Activated T-cell treated with anti-CD3 and anti-CD28 coated beads for 48 hours (primary cell): ENCODE measurements around the gene C4orf36.
A peak's percentile ranks its signal among the peaks of the same experiment; 100 is the strongest.

ENCODE experiments used
- DNase-seq: peaks from one replicate; pipeline ENCODE4 v3.0.0-alpha.2; 2020; ENCODE audit warnings: low read depth

The C4orf36 gene, protein sequence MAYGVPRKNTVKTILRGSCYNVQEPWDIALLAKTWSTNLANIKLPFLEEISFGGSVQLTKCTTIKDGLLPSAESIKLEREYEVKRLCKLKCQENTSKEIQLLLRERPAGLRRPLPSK

DNA sequence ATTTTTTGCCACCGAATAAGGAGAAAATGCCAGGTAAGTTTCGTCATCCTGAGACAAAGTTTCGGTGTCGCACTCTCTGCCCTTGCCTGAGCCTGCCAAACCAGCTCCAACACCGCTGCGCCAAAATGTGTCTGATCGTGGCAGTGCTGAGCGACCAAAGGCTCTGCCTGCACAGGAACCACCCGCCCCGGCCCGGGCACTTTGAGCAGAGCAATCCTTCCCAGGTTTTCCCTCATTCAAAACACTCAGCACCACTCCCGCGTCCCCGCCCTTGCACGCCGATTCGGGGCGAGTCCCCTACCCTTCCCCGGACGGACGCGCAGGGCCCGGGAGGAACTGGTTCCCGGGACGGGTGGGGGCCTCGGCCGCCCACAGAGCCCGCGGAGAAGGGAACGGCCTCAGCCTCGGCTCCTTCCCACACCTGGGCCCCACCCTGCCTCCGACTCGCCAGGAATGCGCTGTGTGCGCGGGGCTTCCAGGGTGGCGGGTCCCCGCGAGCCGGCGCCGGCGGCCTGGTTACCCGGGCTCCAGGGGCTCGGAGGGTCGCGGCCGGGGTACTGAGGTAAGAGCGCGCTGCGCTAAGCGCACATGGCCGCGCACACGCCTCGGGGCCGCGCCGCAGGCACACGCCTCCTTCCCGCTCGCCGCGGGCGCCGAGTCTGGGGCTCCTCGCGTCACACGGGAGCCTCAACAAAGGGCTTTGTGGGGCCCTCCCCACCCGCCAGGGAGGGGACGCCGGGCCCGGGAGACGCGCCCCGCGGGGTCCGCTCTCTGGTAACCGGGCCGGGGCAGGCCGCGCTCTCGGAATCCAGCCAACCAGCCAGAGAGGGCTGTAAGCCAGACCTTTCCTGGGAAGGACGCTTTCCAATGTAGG is at the start of gene C4orf36:
Gene C4orf36 (minus strand): TSS at position 661 of the 874 bp plus-strand sequence. CDS start 902 bp downstream, outside the sequence.
- DNase-seq, result peak; percentile 32

DNA sequence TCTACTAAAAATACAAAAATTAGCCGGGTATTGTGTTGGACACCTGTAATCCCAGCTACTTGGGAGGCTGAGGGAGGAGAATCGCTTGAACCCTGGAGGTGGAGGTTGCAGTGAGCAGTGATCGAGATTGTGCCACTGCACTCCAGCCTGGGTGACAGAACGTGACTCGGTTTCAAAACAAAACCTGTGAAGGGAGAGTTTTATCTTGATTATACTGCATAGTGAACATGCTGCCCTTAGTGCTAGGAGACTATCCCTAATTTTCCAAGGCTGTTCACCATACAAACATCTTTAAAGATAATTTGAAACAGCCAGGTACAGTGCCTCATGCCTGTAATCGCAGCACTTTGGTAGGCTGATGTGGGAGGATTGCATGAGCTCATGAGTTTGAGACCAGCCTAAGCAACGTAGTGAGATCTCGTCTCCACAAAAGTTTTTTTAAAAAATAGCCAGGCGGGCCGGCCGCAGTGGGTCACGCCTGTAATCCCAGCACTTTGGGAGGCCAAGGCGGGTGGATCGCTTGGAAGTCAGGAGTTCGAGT is 48.8 kb upstream of the C4orf36 start:
- DNase-seq, result no peak

DNA sequence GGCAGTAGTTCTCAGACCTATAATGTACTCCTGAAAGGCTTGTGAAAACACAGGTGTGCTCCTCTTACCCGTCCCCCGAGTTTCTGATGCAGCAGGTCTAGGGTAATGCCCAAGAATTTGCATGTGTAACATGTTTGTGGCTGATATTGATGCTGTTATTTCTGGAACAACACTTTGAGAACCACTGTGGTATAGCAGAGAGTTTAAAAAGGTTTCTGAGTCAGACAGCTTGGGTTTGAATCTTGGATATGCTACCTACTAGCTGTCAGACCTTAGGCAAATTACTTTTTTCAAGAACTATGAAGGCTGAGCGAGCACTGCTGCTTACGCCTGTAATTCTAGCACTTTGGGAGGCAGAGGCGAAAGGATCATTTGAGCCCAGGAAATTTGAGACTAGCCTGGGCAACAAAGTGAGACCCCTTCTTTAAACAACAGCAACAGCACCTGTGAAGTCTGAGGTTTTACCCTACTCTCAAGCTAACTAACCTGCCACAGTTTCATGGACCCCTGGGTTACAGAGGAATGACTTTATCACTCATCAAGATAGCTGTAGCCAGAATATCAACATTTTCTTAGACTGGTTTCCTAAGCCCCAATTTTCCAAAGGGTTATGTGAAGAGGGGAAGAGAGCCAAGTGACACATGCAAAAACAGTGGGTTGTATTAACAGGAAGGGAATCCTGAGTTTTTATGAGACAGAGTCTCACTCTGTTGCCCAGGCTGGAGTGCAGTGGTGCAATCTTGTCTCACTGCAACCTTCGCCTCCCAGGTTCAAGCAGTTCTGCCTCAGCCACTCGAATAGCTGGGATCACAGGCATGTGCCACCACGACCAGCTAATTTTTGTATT is 47.7 kb upstream of the C4orf36 start:
- DNase-seq, result no peak

DNA sequence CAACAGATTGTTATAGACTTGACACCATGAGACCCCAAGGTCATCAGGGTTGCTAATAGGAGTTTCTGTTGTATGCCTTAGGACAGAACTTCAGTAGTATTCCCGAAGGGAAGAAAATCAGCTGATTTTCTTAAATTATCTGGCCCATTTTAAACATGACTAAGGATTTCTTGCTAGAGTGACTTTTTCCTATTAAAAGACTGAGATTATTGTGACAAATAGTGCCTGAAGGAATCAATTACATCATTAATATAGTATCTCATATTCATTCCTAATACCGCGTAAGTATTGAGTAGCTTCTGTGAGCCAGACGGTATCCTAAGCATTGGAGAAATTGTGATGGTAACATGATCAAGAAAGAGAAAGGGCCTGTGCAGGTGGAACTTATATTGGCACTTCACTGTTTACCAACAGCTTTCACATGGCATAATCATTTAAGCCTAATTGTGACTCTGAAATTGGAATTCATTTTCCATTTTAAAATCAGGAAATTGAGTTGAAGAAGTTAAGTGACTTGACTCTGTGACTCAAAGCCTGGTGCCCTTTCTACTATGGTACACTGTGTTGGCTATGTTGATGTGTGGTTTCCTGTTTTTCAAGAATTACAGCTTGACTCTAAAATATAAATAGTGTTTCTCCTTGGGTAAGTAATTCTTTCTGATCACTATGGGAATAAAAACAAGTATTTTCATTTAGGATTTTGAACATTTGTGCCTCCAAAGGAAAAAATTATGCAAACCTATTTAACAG is 46.7 kb upstream of the C4orf36 start:
- DNase-seq, result no peak

DNA sequence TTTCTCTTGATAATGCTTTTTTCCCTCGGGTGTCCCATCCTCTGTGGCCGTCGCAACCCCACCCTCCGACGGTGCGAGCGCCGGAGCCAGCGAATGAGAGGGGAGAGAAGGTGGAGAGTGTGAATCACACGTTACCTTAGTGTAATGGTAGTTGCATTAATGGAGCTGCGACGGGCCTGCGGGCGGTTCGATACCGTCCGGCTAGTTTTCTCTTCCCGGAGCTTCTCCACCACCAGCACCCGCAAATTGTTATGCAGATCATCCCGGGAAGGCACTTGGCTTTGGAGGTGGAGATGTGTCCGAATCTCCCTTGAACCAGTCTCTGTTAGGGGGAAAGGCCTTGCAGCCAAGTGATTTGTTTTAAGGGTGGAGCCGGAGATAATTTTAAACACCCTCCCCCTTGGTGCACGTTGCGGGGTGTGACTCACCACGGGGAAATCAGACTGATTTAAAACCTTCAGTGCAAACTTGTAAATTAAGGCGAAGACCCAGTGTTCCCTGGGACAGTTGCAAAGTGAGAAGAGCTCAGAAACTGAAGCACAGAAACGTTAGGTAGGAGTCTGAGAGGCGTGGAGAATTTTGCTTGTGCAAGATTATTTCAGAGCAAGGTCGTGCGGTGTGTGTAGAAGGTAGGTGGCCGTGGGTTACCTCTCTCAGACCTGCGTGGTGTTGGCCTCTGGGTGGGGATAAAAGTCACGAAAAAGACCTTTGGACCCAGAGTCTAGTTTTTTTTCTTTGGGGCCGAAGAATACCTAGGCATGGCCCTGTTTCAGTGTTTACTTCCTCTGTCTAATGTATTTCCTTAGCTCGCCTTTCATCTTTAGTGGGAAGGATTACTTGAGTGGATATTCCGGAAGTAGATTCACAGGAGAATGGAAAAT is 43.9 kb upstream of the C4orf36 start:
- peak; percentile 63 for DNase-seq

DNA sequence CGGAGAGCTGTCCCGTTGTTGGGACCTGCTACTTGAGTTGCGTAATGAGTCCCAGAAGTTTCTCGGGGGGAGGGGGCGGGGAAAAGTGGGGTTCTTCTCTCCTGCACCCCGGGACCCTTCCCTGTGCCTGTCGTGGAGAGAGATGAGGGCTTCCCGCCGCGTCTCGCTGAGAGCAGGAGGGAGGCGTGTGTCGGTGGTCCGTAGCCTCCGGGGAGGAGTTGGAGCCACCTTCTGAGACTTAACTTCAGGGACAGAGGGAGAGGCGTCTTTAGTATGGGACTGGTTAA is 43.3 kb upstream of the C4orf36 start:
- DNase-seq, result no peak

DNA sequence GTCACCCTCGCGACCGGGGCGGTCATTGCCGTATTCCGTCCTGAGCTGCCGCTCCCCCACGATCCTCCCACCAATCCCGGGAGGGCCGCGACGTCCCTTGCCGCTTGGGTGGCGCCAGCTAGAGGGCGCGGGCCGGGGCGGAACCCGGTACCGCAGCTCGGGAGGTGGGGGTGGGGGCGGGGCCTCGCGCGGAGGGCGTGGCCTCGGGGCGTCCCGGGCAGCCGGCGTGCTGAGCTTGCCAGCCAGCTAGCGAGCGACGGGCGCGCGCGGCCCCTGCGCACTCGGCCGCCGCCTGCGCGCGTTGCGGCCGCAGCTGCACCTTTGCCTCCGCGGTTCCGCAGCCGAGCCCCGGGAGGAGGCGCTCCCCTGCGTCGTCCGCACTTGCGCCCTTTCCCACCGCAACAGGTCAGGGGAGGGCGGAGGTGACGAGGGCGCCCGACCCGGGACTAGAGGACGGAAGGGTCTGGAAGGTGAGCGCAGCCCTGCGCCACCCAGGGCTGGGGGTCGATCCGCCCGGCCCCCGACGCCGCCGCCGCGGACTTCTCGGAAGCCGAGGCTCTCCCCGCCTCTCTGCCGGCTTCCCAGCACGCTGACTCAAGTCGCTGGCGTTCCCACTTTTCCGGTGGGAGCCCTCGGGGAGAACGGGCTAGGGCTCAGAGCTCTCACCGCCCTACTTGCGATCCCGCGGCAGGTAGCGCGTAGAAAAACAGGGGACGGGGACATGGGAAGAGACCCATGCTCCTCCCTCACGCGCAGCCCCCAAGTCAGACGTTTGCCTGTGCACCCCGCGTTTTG is 42.7 kb upstream of the C4orf36 start, which contains the start of gene AFF1:
Gene AFF1 (plus strand): TSS at position 241 of the 795 bp plus-strand sequence. CDS start 13,523 bp downstream, outside the sequence.
- peak; percentile 90 for DNase-seq

DNA sequence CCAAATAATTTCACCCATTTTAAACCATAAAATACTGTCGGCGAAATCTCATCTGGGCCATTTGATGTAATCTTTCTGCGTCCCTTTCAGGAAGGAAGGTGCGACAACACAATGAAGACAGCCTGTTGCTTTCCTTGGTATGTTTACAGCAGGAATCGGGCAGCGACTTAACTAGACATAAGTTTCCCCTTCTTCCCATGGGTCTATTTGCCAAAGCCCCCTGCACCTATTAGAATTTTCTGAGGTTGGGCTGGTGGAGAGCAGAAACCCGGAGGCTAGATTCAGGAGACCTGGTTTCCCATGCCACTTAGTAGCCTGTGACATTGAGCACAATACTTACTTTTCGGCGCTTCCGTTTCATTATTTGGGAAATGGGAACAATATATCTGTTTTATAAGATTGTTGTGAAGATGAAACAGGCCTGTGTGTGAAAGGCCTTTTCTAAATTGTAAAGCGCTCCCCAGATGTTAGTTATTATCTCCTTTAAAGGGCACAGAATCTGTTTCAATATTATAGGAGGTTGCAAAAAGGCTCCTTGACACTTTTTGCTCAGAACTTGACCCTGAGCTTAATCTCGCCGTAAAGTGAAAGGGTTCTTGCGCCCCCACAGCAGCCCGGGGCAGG is 42.0 kb upstream of the C4orf36 start:
- no peak for DNase-seq

DNA sequence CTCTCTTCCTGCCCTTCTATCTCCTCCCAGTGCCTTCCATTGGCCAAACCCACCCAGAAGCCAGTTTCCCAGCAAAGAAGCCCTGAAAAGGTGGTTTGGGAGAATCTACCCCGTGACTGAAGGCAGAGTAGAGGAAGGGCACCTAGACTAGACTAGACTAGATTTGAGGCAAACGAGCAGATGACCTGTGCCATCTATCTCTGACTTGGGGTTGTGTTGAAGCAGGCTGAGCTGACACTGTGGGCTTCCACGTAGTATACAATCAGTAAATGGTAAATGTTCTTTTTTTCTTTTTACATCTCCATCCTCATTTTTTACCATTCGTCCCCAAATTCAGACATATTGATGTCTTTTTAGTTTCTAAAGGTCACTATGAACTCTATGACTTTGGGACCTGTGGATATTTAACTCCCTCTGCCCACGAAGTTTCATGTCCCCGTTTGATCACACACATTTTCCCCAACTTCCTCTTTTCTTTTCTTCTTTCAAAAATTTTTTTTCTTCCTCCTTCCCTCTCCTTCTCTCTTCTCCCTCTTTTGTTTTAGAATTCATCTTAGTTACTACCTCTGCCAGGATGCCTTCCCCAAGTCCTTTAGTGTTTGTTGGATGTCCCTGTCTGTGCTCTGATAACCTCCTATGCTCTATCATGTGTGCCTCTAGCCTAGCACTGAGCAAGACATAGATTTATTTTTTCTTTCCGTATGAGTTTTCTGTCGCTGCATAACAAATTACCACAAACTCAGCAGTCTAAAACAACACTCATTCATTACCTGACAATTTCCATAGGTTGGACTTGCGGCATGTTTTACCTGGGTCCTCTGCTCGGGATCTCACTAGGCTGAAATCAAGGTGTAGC is 36.4 kb upstream of the C4orf36 start:
- DNase-seq, result no peak

DNA sequence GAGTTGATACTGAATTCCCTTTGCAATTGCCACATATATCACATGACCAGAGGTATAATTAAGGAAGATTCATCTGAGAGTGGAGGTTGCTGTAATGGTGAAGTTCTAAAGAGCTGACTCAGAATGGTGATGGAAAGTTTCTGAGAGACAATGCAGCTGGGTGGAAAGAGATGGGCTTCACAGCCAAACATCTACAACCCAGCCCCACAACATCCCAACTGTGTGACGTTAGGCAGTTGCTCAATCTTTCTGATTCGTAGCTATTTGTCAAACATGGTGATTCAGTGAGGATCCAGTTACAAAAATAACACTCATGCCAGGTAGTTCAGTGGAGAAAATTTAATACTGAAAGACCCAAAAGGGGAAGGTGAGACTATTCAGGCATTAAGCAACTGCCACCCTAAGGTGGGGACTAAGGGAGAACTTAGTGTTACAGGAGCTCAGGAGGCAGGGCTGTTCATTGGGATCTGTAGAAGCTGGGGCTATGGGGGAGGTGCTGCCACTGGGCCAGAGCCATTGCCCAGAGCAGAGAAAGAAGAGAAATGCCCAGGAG is 35.7 kb upstream of the C4orf36 start:
- no peak for DNase-seq

DNA sequence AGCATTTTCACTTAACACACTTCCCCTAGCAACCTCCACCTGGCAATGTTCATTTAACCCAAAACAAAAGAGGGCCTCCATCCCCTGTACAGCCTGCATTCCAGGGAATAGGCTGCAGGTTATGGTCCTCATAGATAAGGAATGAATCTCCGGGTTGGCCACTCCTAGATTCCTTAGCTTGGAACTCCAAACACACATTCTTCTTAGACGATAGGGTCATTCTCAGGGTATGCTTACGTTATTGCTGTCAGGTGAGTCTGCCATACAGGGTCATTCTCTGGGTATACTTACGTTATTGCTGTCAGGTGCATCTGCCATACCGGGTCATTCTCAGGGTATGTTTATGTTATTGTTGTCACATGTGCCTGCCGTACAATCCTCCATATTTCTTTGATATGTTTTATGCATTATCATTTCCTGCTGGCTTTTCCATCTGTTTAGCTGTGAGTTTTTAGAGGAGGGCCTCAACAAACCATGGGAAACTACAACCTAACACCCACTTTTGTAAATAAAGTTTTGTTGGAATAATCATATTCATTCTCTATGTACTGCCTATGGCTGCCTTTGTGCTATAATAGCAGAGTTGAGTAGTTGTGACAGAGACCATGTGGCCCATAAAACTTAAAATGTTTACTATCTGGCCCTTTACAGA is 34.3 kb upstream of the C4orf36 start:
- DNase-seq, result no peak

DNA sequence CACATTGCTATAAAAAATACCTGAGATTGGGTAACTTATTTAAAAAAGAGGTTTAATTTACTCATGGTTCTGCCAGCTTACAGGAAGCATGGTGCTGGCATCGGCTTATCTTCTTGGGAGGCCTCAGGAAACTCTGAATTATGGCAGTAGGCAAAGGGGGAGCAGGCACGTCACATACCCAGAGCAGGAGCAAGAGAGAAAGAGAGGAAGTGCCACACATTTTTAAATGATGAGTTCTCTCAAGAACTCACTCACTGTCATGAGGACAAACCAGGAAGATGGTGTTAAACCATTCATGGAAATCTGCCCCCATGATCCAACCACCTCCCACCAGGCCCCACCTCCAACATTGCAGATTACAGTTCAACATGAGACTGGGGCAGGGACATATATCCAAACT is 32.6 kb upstream of the C4orf36 start:
- no peak for DNase-seq

DNA sequence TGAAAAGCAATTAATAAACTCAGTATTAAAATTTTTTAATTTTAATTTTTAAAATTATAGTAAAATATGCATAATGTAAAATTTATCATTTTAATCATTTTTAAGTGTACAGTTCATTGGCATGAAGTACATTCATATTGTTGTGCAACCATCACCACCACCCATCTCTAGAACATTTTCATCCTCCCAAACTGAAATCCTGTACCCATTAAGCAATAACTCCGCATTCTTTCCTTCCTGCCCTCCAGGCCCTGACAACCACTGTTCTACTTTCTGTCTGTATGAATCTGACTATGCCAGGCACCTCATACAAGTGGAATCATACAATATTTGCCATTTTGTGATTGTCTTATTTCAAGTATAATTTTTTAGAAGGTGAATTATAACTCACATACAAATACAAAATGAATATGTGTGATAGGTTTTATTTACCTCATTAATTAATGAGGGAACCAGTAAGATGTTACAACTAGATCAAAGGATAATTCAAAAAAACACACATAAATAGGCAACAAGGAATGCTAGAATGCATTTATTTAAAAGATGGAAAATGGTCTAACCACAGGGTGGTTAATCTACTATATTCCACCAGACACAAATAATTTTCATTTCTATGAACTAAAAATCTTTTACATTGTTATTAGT is 29.5 kb upstream of the C4orf36 start:
- DNase-seq, result no peak

DNA sequence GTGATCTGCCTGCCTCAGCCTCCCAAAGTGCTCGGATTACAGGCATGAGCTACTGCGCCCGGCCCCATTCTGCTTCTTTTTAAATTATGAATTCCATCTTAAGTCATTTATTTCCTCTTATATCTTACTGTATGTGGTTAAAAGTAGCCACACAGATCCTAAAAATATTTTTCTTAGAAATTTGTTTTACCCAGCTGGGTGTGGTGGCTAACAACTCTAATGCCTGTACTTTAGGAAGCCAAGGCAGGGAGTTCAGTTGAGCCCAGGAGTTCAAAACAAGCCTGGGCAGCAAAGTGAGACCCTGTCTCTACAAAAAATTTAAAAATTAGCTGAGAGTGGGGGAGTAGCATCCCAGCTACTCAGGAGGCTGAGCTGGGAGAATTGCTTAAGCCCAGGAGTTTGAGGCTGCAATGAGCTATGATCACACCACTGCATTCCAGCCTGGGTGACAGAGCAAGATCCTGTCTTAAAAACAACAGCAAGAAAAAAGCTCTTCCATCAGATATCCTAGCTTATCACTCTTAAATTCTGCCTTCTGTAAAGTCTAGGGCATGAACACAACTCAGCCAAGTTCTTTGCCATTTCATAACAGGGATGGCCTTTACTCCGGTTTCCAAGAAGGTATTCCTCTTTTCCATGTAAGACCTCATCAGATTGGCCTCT is 27.5 kb upstream of the C4orf36 start:
- no peak for DNase-seq

DNA sequence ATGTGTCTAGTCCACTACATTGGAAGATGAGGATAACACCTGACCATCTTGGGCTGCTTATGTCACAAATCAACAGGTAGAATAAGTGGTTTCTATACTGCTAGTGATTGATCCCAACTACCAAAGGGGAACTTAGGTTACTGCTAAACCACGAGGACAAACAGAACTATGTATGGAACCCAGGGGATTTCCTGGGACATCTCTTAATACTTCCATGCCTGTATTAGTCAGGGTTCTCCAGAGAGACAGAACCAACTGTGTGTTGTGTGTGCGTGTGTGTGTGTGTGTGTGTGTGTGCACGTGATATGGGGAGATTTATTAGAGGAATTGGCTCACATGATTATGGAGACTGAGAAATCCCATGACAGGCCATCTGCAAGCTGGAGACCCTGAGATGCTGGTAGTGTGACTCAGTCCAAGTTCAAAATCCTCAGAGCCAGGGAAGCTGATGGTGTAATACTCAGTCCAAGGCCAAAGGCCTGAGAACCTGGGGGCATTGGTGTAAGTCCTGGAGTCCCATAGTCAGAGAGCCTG is 26.4 kb upstream of the C4orf36 start:
- DNase-seq, result no peak
